Subcutaneous abdominal adipose tissue (tissue), 5 donors: ENCODE data around the gene MLH1.

Experiments
- H3K27ac ChIP-seq: one replicate; pipeline ENCODE4 v1.7.0; 2013; ENCODE audit warnings: low read depth, mild to moderate bottlenecking, inconsistent platforms, low read length, moderate library complexity
- H3K27me3 ChIP-seq, 5 donors: one replicate each; pipeline ENCODE4 v1.7.0; 2013; ENCODE audit warnings: low read length in 5 of 5, inconsistent platforms in 1 of 5; ENCODE audit not compliant: control insufficient read depth in 5 of 5, insufficient read depth in 4 of 5
- H3K36me3 ChIP-seq, 5 donors: one replicate each; pipeline ENCODE4 v1.7.0; 2013; ENCODE audit warnings: low read length in 5 of 5; ENCODE audit not compliant: control insufficient read depth in 5 of 5, insufficient read depth in 5 of 5
- H3K4me1 ChIP-seq, 5 donors: one replicate each; pipeline ENCODE4 v1.7.0; 2013; ENCODE audit warnings: low read length in 5 of 5, mild to moderate bottlenecking in 3 of 5, moderate library complexity in 1 of 5; ENCODE audit not compliant: control insufficient read depth in 5 of 5, insufficient read depth in 5 of 5
- H3K4me3 ChIP-seq, 5 donors: one replicate each; pipeline ENCODE4 v1.7.0; 2013; ENCODE audit warnings: low read length in 5 of 5, low read depth in 1 of 5
- H3K9ac ChIP-seq, 5 donors: one replicate each; pipeline ENCODE4 v1.7.0; 2013; ENCODE audit warnings: low read length in 5 of 5, mild to moderate bottlenecking in 4 of 5, moderate library complexity in 3 of 5
- H3K9me3 ChIP-seq, 5 donors: one replicate each; pipeline ENCODE4 v1.7.0; 2013; ENCODE audit warnings: low read length in 5 of 5; ENCODE audit not compliant: control insufficient read depth in 5 of 5
- donor health status: healthy.
- donor health status: healthy.
- donor health status: healthy.
- donor health status: healthy.
- donor health status: healthy.

MLH1 gene

DNA sequence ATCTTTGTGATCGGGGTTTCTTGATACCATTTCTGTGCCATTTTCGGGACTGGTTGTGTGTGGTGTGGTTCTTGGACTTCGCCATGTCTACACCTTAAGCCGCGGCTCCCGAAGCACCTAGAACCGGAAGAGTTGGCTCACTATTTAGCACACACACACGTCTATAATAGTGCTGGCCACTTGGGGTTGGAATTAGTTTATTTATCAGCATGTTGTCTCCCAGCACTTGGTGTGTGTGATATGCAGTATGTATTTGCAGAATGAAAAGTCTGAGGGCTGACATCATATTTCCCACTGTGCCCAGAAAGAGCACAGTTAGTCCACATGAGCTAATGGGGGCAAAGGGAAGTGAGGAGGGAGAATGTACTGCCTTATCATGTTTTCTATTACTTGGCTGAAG is 23.6 kb downstream of the MLH1 start:
- H3K4me1 ChIP-seq = no peaks in the 10 kb centered on the region
- H3K9me3 ChIP-seq = no peaks in the 10 kb centered on the region
- peaks cover 50 to 90% (median 77%) of the 10 kb centered on the region in 5 donors for H3K36me3 ChIP-seq
- H3K9ac ChIP-seq = no peak overlapping the region
- no peak overlapping the region for H3K27ac ChIP-seq
- H3K4me3 ChIP-seq = no peak overlapping the region
- H3K27me3 ChIP-seq = no peaks in the 10 kb centered on the region

DNA sequence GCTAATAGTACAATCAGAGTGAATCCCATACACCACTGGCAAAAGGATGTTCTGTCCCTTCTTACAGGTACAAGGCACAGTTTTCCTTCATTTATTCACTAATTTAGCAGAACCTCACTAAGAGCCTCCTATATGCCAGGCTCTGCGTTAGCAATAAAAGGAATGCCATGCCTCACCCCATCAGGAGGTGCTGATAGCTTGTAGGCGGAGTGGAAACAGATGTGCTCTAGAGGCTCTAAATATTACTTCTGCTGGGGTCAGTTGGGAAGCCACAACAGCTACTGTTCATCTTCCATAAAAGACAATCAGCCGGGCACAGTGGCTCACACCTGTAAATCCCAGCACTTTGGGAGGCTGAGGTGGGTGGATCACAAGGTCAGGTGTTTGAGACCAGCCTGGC is 24.4 kb downstream of the MLH1 start:
- Histone ChIP-seq H3K27ac (no peak overlapping the region), H3K27me3 (no peaks in the 10 kb centered on the region), H3K9me3 (no peaks in the 10 kb centered on the region), H3K4me1 (no peaks in the 10 kb centered on the region), H3K4me3 (no peak overlapping the region), H3K36me3 (peaks cover 43 to 90% (median 80%) of the 10 kb centered on the region in 5 donors), H3K9ac (no peak overlapping the region)

DNA sequence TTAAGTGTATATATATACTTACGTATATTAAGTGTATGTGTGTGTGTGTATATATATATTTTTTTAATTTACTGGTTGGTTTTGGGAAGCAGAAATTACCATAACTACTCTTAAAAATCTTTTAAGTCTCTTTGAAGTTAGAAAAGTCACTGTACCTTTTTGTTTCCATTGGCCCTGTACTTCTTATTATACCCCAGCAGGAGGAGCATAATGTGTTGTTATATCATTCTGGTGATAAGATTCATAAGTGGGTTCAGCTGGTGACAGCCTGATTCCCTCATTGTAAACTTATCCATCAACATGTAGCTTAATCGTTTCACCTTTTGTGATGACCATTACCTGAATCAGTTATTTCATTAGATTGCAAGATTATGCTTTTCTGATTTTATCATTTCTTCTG is 30.8 kb downstream of the MLH1 start:
- H3K36me3 ChIP-seq = peaks cover 17 to 85% (median 70%) of the 10 kb centered on the region in 5 donors
- H3K4me3 ChIP-seq = no peak overlapping the region
- H3K27ac ChIP-seq = no peak overlapping the region
- H3K27me3 ChIP-seq = no peaks in the 10 kb centered on the region
- H3K9me3 ChIP-seq = no peaks in the 10 kb centered on the region
- H3K9ac ChIP-seq = no peak overlapping the region
- H3K4me1 ChIP-seq = no peaks in the 10 kb centered on the region

DNA sequence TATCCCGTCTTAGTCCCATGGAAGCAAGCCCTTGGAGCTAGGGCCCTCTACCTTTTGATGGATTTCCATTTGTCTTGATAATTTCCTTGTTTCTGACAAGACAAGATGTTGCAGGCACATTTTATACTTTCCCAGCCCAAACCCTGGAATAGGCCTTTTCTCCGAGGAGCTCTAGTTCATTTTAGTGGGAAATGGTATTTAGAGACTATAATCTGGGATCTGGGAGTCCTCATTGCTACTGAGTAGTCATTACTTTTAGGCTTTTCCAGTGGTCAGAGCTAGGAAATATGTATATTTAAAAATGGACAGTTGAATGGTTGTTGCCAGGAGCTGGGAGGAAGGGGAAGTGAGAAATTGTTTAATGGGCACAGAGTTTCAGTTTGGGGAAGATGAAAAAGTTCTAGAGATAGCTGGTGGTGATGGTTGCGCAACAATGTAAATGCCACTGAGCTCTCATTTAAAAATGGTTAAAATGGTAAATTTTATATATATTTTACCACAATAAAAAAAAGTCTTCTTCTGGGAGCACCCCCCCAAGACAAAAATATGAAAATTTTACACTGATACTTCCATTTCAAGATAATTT is 31.6 kb downstream of the MLH1 start:
- H3K4me1 ChIP-seq = no peaks in the 10 kb centered on the region
- H3K4me3 ChIP-seq = no peak overlapping the region
- H3K9me3 ChIP-seq = no peaks in the 10 kb centered on the region
- peaks cover 17 to 85% (median 72%) of the 10 kb centered on the region in 5 donors for H3K36me3 ChIP-seq
- no peak overlapping the region for H3K27ac ChIP-seq
- no peak overlapping the region for H3K9ac ChIP-seq
- no peaks in the 10 kb centered on the region for H3K27me3 ChIP-seq

DNA sequence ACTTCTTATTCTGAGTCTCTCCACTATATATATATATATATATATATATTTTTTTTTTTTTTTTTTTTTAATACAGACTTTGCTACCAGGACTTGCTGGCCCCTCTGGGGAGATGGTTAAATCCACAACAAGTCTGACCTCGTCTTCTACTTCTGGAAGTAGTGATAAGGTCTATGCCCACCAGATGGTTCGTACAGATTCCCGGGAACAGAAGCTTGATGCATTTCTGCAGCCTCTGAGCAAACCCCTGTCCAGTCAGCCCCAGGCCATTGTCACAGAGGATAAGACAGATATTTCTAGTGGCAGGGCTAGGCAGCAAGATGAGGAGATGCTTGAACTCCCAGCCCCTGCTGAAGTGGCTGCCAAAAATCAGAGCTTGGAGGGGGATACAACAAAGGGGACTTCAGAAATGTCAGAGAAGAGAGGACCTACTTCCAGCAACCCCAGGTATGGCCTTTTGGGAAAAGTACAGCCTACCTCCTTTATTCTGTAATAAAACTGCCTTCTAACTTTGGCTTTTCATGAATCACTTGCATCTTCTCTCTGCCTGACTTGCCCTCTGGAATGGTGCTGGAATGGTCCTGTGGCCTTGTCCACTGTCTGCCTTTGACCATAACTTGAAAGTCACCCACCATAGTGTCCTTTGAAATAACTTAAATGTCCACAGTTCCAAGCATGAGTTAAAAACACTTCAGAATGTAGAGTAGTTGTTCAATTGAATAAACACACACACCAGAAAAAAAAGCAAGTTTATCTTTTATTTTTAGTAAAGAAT is 32.4 kb downstream of the MLH1 start:
- Histone ChIP-seq H3K27me3 (no peaks in the 10 kb centered on the region), H3K9me3 (no peaks in the 10 kb centered on the region), H3K9ac (no peak overlapping the region), H3K4me1 (peaks cover 0 to 3% (median 0%) of the 10 kb centered on the region in 5 donors), H3K4me3 (no peak overlapping the region), H3K36me3 (peaks cover 15 to 80% (median 65%) of the 10 kb centered on the region in 5 donors), H3K27ac (no peak overlapping the region)

DNA sequence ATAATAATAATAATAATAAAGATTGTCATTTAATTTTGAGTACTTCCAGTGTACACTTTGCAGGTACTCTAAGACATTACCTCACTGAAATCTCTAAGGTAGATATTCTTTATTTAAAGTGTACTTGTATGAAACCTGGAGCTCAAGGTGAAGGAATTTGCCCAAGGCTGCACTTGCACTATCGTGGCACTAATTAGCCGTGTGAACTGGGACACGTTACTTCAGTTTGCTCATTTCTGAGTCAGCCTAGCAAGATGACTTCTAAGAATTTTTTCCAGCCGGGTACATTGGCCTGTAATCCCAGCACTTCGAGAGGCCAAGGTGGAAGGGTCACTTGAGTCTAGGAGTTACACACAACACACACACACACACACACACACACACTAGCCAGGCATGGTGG is 33.5 kb downstream of the MLH1 start:
- Histone ChIP-seq H3K4me3 (no peak overlapping the region), H3K27me3 (no peaks in the 10 kb centered on the region), H3K4me1 (peaks cover 0 to 7% (median 4%) of the 10 kb centered on the region in 5 donors), H3K9ac (no peak overlapping the region), H3K36me3 (peaks cover 12 to 77% (median 60%) of the 10 kb centered on the region in 5 donors), H3K9me3 (no peaks in the 10 kb centered on the region), H3K27ac (no peak overlapping the region)

DNA sequence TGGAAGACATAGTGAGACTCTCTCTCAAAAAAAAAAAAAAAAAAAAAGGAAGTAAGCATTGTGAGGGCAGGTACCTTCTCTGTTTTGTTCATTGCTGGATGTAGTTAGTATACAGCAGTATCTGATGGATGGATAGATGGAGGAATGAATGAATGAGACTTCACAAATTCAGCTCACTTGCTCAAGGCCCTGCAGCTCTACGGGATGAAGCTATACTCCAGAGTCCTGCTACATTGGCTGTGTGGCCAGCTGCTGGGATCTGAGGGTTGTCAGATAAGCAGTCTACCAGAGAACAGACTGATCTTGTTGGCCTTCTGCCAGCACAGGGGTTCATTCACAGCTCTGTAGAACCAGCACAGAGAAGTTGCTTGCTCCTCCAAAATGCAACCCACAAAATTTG is 35.0 kb downstream of the MLH1 start:
- H3K36me3 ChIP-seq = peaks cover 18 to 72% (median 47%) of the 10 kb centered on the region in 5 donors
- H3K9ac ChIP-seq = no peak overlapping the region
- no peaks in the 10 kb centered on the region for H3K27me3 ChIP-seq
- H3K27ac ChIP-seq = no peak overlapping the region
- peaks cover 0 to 10% (median 4%) of the 10 kb centered on the region in 5 donors for H3K4me1 ChIP-seq
- no peak overlapping the region for H3K4me3 ChIP-seq
- no peaks in the 10 kb centered on the region for H3K9me3 ChIP-seq

DNA sequence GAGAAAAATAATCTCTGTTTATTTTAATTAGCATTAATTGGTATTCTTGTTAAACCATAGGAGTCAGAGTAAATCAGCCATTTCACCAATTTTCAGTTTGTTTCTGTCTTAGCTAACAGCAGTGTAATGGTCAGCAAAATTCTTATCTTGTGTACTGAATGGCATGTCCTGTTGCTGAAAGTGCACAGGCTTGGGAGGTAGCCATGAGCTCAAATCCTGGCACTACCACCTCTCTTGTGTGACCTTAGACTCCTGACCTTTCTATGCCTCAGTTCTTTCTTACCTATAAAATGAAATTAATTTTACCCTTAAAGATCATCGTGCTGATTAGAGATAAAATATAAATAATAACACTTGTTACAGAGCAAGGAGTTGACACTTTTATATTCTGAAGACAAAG is 35.8 kb downstream of the MLH1 start:
- Histone ChIP-seq H3K4me1 (peaks cover 0 to 10% (median 4%) of the 10 kb centered on the region in 5 donors), H3K27me3 (no peaks in the 10 kb centered on the region), H3K36me3 (peaks cover 16 to 70% (median 43%) of the 10 kb centered on the region in 5 donors), H3K27ac (no peak overlapping the region), H3K9me3 (no peaks in the 10 kb centered on the region), H3K4me3 (no peak overlapping the region), H3K9ac (no peak overlapping the region)

DNA sequence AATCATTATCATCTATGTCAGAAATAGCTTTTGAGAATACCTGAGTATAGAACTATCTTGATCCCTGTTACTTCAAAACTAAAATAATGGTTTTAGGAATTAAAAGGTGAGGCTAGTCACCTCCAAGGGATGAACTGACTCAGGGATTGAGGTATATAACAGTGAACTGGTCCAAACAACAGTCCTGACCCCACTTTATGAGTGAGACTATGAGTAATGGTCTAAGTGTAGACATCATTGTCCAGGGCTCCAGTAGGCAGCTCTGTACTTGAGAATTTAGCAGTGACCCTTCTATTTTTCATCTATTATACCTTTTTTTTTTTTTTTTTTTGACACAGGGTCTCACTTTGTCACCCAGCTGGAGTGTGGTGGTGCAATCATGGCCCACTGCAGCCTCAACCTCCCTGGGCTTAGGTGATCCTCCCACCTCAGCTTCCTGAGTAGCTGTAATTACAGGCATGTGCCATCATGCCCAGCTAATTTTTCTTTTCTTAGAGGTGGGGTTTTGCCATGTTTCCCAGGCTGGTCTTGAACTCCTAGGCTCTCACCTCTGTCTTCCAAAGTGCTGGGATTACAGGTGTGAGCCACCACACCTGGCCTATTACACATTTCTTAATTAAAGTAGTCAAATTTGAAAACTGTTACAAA is 36.3 kb downstream of the MLH1 start:
- Histone ChIP-seq H3K4me3 (no peak overlapping the region), H3K4me1 (peaks cover 0 to 10% (median 4%) of the 10 kb centered on the region in 5 donors), H3K27me3 (no peaks in the 10 kb centered on the region), H3K9ac (no peak overlapping the region), H3K9me3 (no peaks in the 10 kb centered on the region), H3K27ac (no peak overlapping the region), H3K36me3 (peaks cover 16 to 69% (median 41%) of the 10 kb centered on the region in 5 donors)

DNA sequence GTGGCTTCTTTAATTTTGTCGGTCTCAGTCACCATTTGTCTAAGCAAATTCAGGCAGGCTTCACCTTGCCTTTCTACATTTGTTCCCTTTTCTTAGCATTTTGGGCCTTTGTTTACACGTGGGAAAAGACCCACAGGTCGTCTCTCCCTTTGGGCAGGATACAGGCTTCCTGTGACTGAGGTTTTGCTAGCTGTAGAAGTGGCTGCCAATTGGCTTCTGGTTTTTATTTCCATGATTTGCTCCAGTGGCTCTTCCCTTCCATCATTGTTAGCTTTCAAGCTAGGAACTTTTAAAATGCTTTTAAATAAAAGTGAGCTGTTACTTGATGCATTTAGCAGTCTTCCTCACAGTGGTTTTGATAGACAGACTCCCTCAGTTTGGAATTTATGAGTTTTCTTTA is 37.3 kb downstream of the MLH1 start:
- Histone ChIP-seq H3K27ac (no peak overlapping the region), H3K9ac (no peak overlapping the region), H3K9me3 (no peaks in the 10 kb centered on the region), H3K36me3 (peaks cover 16 to 72% (median 42%) of the 10 kb centered on the region in 5 donors), H3K4me3 (no peak overlapping the region), H3K4me1 (peaks cover 0 to 10% (median 4%) of the 10 kb centered on the region in 5 donors), H3K27me3 (no peaks in the 10 kb centered on the region)
